Parathyroid adenoma (tissue), 2 donors: ENCODE measurements around the gene COX4I2.
"Not testable (repeated sequence)": the region's sequence is repeated elsewhere in the genome, so short reads cannot be mapped to it uniquely, and the experiment has no call there.

Experiments used
- H2AFZ ChIP-seq: fragments of 300-600 bp; sonication (generic); one replicate; pipeline ENCODE4 v1.7.0; 2017; ENCODE audit warnings: antibody characterized with exemption, mild to moderate bottlenecking
- H3K27ac ChIP-seq: fragments of 300-600 bp; sonication (generic); one replicate; pipeline ENCODE4 v1.7.0; 2017
- H3K27me3 ChIP-seq: fragments of 300-600 bp; sonication (generic); one replicate; pipeline ENCODE4 v1.7.0; 2017; ENCODE audit warnings: low read length; ENCODE audit not compliant: control insufficient read depth, insufficient read depth
- H3K36me3 ChIP-seq: fragments of 300-600 bp; sonication (generic); one replicate; pipeline ENCODE4 v1.7.0; 2017; ENCODE audit warnings: low read length; ENCODE audit not compliant: control insufficient read depth, insufficient read depth
- H3K4me1 ChIP-seq: fragments of 300-600 bp; sonication (generic); one replicate; pipeline ENCODE4 v1.7.0; 2017; ENCODE audit warnings: control low read depth
- H3K4me2 ChIP-seq: fragments of 300-600 bp; sonication (generic); one replicate; pipeline ENCODE4 v1.7.0; 2017; ENCODE audit warnings: low read length
- H3K4me3 ChIP-seq: fragments of 300-600 bp; sonication (generic); one replicate; pipeline ENCODE4 v1.7.0; 2017; ENCODE audit warnings: low read depth, low read length
- H3K79me2 ChIP-seq: fragments of 300-600 bp; sonication (generic); one replicate; pipeline ENCODE4 v1.7.0; 2017; ENCODE audit warnings: control low read depth
- H3K9ac ChIP-seq: fragments of 300-600 bp; sonication (generic); one replicate; pipeline ENCODE4 v1.7.0; 2017; ENCODE audit warnings: mild to moderate bottlenecking
- H3K9me3 ChIP-seq: fragments of 300-600 bp; sonication (generic); one replicate; pipeline ENCODE4 v1.7.0; 2017; ENCODE audit warnings: low read length; ENCODE audit not compliant: control insufficient read depth
- CTCF ChIP-seq: fragments of 300-600 bp; sonication (generic); IDR thresholded peaks from one replicate; pipeline ENCODE4 v1.7.0; 2017; ENCODE audit warnings: antibody characterized with exemption, mild to moderate bottlenecking
- donor health status: primary hyperparathyroidism.

Gene COX4I2

GRCh38 chr20:31667315-31668285, 29.9 kb downstream of the COX4I2 start:
- Histone ChIP-seq H3K4me1 (peaks cover 6% of the 10 kb centered on the region), H3K4me2 (no peak overlapping the region)

GRCh38 chr20:31668944-31669343, 31.2 kb downstream of the COX4I2 start:
- not testable (repeated sequence) for H3K4me3 ChIP-seq, H3K4me2 ChIP-seq, H3K9ac ChIP-seq, H2AFZ ChIP-seq, H3K36me3 ChIP-seq, H3K4me1 ChIP-seq, H3K9me3 ChIP-seq, H3K27me3 ChIP-seq
- peak overlapping the region; percentile 24 for H3K27ac ChIP-seq
- H3K79me2 ChIP-seq, result peaks cover 38% of the 10 kb centered on the region

More at GRCh38 chr20:31667315-31668285, 29.9 kb downstream of the COX4I2 start:
- no peaks in the 10 kb centered on the region for H3K9me3 ChIP-seq
- H3K79me2 ChIP-seq, result peaks cover 37% of the 10 kb centered on the region
- no peak overlapping the region for H2AFZ ChIP-seq
- no peak for TF ChIP-seq CTCF
- no peaks in the 10 kb centered on the region for H3K36me3 ChIP-seq
- no peaks in the 10 kb centered on the region for H3K27me3 ChIP-seq
- no peak overlapping the region for H3K9ac ChIP-seq
- H3K27ac ChIP-seq, result no peak overlapping the region
- no peak overlapping the region for H3K4me3 ChIP-seq

- Histone ChIP-seq H3K4me2 (no peak overlapping the region), H3K9me3 (no peaks in the 10 kb centered on the region), H3K4me1 (peaks cover 6% of the 10 kb centered on the region), H3K79me2 (peaks cover 45% of the 10 kb centered on the region), H3K27me3 (no peaks in the 10 kb centered on the region), H3K4me3 (no peak overlapping the region), H2AFZ (no peak overlapping the region), H3K9ac (no peak overlapping the region), H3K36me3 (no peaks in the 10 kb centered on the region), H3K27ac (peak overlapping the region; percentile 40)
- TF ChIP-seq CTCF, result no peak
These were observed 32.2 kb downstream of the COX4I2 start for GRCh38 chr20:31669876-31670275.

GRCh38 chr20:31670371-31671228, 32.9 kb downstream of the COX4I2 start:
- H3K9me3 ChIP-seq, result no peaks in the 10 kb centered on the region
- no peaks in the 10 kb centered on the region for H3K27me3 ChIP-seq
- peaks cover 48% of the 10 kb centered on the region for H3K79me2 ChIP-seq
- no peak for TF ChIP-seq CTCF
- peaks cover 6% of the 10 kb centered on the region for H3K4me1 ChIP-seq
- H3K9ac ChIP-seq, result no peak overlapping the region
- H3K4me3 ChIP-seq, result no peak overlapping the region
- no peaks in the 10 kb centered on the region for H3K36me3 ChIP-seq
- H3K4me2 ChIP-seq, result no peak overlapping the region
- H2AFZ ChIP-seq, result no peak overlapping the region
- peak overlapping the region; percentile 40 for H3K27ac ChIP-seq

GRCh38 chr20:31671324-31671723, 33.6 kb downstream of the COX4I2 start:
- no peak overlapping the region for H3K4me2 ChIP-seq

More at GRCh38 chr20:31671324-31671723, 33.6 kb downstream of the COX4I2 start:
- Histone ChIP-seq H3K27ac (peak overlapping the region; percentile 16), H3K36me3 (no peaks in the 10 kb centered on the region), H2AFZ (no peak overlapping the region), H3K4me1 (peaks cover 9% of the 10 kb centered on the region), H3K9me3 (no peaks in the 10 kb centered on the region), H3K4me3 (no peak overlapping the region), H3K79me2 (peaks cover 52% of the 10 kb centered on the region), H3K27me3 (no peaks in the 10 kb centered on the region), H3K9ac (no peak overlapping the region)
- no peak for TF ChIP-seq CTCF
